ENCODE results near the gene MSI2. TPM values are rescaled to one million over a fixed set of nuclear protein-coding genes. Genes with fewer than 3 reads are reported as not detected.

MSI2 gene
- total and polyA plus RNA-seq, 2 donors (not counting 1 experiment from before 2014, with no cell fraction given) = 16.1 to 196 TPM

- peaks cover 40% of the 10 kb centered on the region for H3K79me2 ChIP-seq (ENCODE audit: control insufficient read depth, insufficient read depth, low read length)
- ChIA-PET CTCF (interaction anchor here (0.9 to 1.5 kb wide), 3 partner anchors 35 to 272 kb away, joined by 3 to 14 read pairs (median 3); no protein-coding TSS in a partner anchor), POLR2A (no interaction called here)
- H3K9me3 ChIP-seq (ENCODE audit: control extremely low read depth in 1 of 3, control insufficient read depth in 2 of 3, insufficient read depth in 1 of 3, low read length in 2 of 3) = no peaks in the 10 kb centered on the region
- H3K27ac ChIP-seq (ENCODE audit: low read length in 2 of 2) = no peak overlapping the region
- Mint-ChIP-seq H3K9me3 (ENCODE audit: insufficient read depth) (no peaks in the 10 kb centered on the region), H3K4me1 (peaks cover 6% of the 10 kb centered on the region), H3K27ac (no peak overlapping the region), H3K27me3 (no peaks in the 10 kb centered on the region), H3K4me3 (no peak overlapping the region)
- H2AFZ ChIP-seq (ENCODE audit: insufficient read depth, low read depth, low read length, poor library complexity, severe bottlenecking) = no peak overlapping the region
- intact Hi-C loops (cut with micrococcal nuclease) = no loop called here
- WGBS (ENCODE audit: insufficient coverage) = no CpG with 5 or more reads among the region's 1 CpG
- H3K4me3 ChIP-seq (ENCODE audit: control extremely low read depth in 1 of 5, extremely low read depth in 1 of 5, insufficient read depth in 1 of 5, low read depth in 2 of 5, low read length in 4 of 5) = no peak overlapping the region
- H3K9ac ChIP-seq (ENCODE audit: low read length) = no peak overlapping the region
- no peak overlapping the region for H3K4me2 ChIP-seq (replicated peaks; ENCODE audit: low read depth, low read length, poor library complexity, severe bottlenecking)
- no peaks in the 10 kb centered on the region for H4K20me1 ChIP-seq (ENCODE audit: control insufficient read depth, insufficient read depth, low read length, poor library complexity, severe bottlenecking)
- no peaks in the 10 kb centered on the region for H3K36me3 ChIP-seq (replicated peaks in 1 of 2; ENCODE audit: control extremely low read depth in 1 of 2, control insufficient read depth in 1 of 2, extremely low read depth in 1 of 2, insufficient read depth in 2 of 2, low read length in 1 of 2)
- no peaks in the 10 kb centered on the region for H3K4me1 ChIP-seq (ENCODE audit: control insufficient read depth in 2 of 2, insufficient read depth in 2 of 2, low read length in 2 of 2)
- no peaks in the 10 kb centered on the region for H3K27me3 ChIP-seq (replicated peaks in 1 of 4; ENCODE audit: control extremely low read depth in 1 of 4, control insufficient read depth in 3 of 4, insufficient read depth in 4 of 4, low read length in 3 of 4)
- no peak for TF ChIP-seq EZH2 (IDR thresholded peaks at IDR 0.05; ENCODE audit: borderline replicate concordance, insufficient read depth, low read depth, low read length, poor library complexity, severe bottlenecking)
- TF ChIP-seq CTCF (IDR thresholded peaks at IDR 0.05) = peak; percentile 29
- DNase-seq (no peak), ATAC-seq (ENCODE audit: low read depth) (no peak)
Observed at GRCh38 chr17:57515662-57516211, 259.4 kb downstream of the MSI2 start.

- H3K4me1 Mint-ChIP-seq = peaks cover 8% of the 10 kb centered on the region
- no peak overlapping the region for H3K27ac Mint-ChIP-seq
- 100% methylated on average over 7 of the region's 10 CpGs for WGBS (ENCODE audit: insufficient coverage)
- CTCF ChIA-PET = interaction anchor here (0.6 to 1.5 kb wide), 4 partner anchors 34 to 273 kb away, joined by 3 to 14 read pairs (median 3); no protein-coding TSS in a partner anchor
- H3K4me1 ChIP-seq (ENCODE audit: control insufficient read depth in 2 of 2, insufficient read depth in 2 of 2, low read length in 2 of 2) = peaks cover 1 to 3% of the 10 kb centered on the region in 2 donors
- ATAC-seq (ENCODE audit: low read depth) (no peak), DNase-seq (no peak)
- H3K36me3 ChIP-seq (replicated peaks in 1 of 2; ENCODE audit: control extremely low read depth in 1 of 2, control insufficient read depth in 1 of 2, extremely low read depth in 1 of 2, insufficient read depth in 2 of 2, low read length in 1 of 2) = no peaks in the 10 kb centered on the region
- no peak for TF ChIP-seq EZH2 (IDR thresholded peaks at IDR 0.05; ENCODE audit: borderline replicate concordance, insufficient read depth, low read depth, low read length, poor library complexity, severe bottlenecking)
- no peak for TF ChIP-seq CTCF (IDR thresholded peaks at IDR 0.05)
- H3K4me3 ChIP-seq (ENCODE audit: control extremely low read depth in 1 of 5, extremely low read depth in 1 of 5, insufficient read depth in 1 of 5, low read depth in 2 of 5, low read length in 4 of 5) = no peak overlapping the region
- no peaks in the 10 kb centered on the region for H4K20me1 ChIP-seq (ENCODE audit: control insufficient read depth, insufficient read depth, low read length, poor library complexity, severe bottlenecking)
- H3K27me3 ChIP-seq (replicated peaks in 1 of 4; ENCODE audit: control extremely low read depth in 1 of 4, control insufficient read depth in 3 of 4, insufficient read depth in 4 of 4, low read length in 3 of 4) = no peaks in the 10 kb centered on the region
- H3K4me2 ChIP-seq (replicated peaks; ENCODE audit: low read depth, low read length, poor library complexity, severe bottlenecking) = no peak overlapping the region
- H3K9ac ChIP-seq (ENCODE audit: low read length) = no peak overlapping the region
- no peaks in the 10 kb centered on the region for H3K9me3 ChIP-seq (ENCODE audit: control extremely low read depth in 1 of 3, control insufficient read depth in 2 of 3, insufficient read depth in 1 of 3, low read length in 2 of 3)
- H3K79me2 ChIP-seq (ENCODE audit: control insufficient read depth, insufficient read depth, low read length) = peaks cover 31% of the 10 kb centered on the region
- POLR2A ChIA-PET = no interaction called here
- H3K27me3 Mint-ChIP-seq = no peaks in the 10 kb centered on the region
- no peak overlapping the region for H2AFZ ChIP-seq (ENCODE audit: insufficient read depth, low read depth, low read length, poor library complexity, severe bottlenecking)
- H3K9me3 Mint-ChIP-seq (ENCODE audit: insufficient read depth) = no peaks in the 10 kb centered on the region
- no peak overlapping the region for H3K27ac ChIP-seq (ENCODE audit: low read length in 2 of 2)
- no peak overlapping the region for H3K4me3 Mint-ChIP-seq
- intact Hi-C loops (cut with micrococcal nuclease) = no loop called here
Observed at GRCh38 chr17:57516290-57517230, 260.2 kb downstream of the MSI2 start.

Measured in B cell (primary cell).